ENCODE results near the gene DAZAP1. TPM values are rescaled to one million over a fixed set of nuclear protein-coding genes. Genes with fewer than 3 reads are reported as not detected.

Gene DAZAP1
- total and polyA plus RNA-seq, 5 donors = 65.3 to 92.1 (median 82.7) TPM

GRCh38 chr19:1483979-1484428 lies 76.6 kb downstream of the DAZAP1 start:
- intact Hi-C loops (cut with DNase I) = no loop called here
- no peak overlapping the region for H3K4me3 ChIP-seq (ENCODE audit: low read length)
- H3K9me3 ChIP-seq (ENCODE audit: control insufficient read depth, low read length) = no peaks in the 10 kb centered on the region
- no peaks in the 10 kb centered on the region for H3K27me3 ChIP-seq (ENCODE audit: control insufficient read depth, insufficient read depth)
- ATAC-seq = no peak
- H3K4me1 ChIP-seq (ENCODE audit: control insufficient read depth, insufficient read depth, low read length) = no peaks in the 10 kb centered on the region
- no peak overlapping the region for H3K27ac ChIP-seq (ENCODE audit: low read length)
- peak in 1 of 3 donors; percentile 50 for DNase-seq
- WGBS = 89% methylated on average over 23 of the region's 23 CpGs

Other genes with a start within 250 kb of the DAZAP1 start
- gene SBNO2, start 233.3 kb upstream of the DAZAP1 start, total RNA-seq = 10 to 100 TPM; 18.0 to 44.5 (median 20.5) TPM
- 13.4 TPM for gene SBNO2, start 233.3 kb upstream of the DAZAP1 start, polyA plus RNA-seq
- 10 to 100 TPM; 56.9 to 62.0 (median 57.7) TPM for gene STK11, start 201.8 kb upstream of the DAZAP1 start, total RNA-seq
- gene STK11, start 201.8 kb upstream of the DAZAP1 start, polyA plus RNA-seq = 64.5 TPM
- gene CBARP, start 169.6 kb upstream of the DAZAP1 start, total RNA-seq = 1 to 10 TPM in 3 of 4 donors, under 1 TPM in 1; 0.89 to 2.2 (median 1.5) TPM
- 0.97 TPM for gene CBARP, start 169.6 kb upstream of the DAZAP1 start, polyA plus RNA-seq
- gene ATP5F1D, start 165.8 kb upstream of the DAZAP1 start, total RNA-seq = 100 to 1,000 TPM; 490 to 706 (median 622) TPM
- 660 TPM for gene ATP5F1D, start 165.8 kb upstream of the DAZAP1 start, polyA plus RNA-seq
- 100 to 1,000 TPM in 1 of 4 donors, 10 to 100 TPM in 3; 50.2 to 123 (median 62.4) TPM for gene MIDN, start 159.0 kb upstream of the DAZAP1 start, total RNA-seq
- gene MIDN, start 159.0 kb upstream of the DAZAP1 start, polyA plus RNA-seq = 45.6 TPM
- 100 to 1,000 TPM; 288 to 417 (median 333) TPM for gene CIRBP, start 138.3 kb upstream of the DAZAP1 start, total RNA-seq
- 370 TPM for gene CIRBP, start 138.3 kb upstream of the DAZAP1 start, polyA plus RNA-seq
- gene FAM174C, start 132.1 kb upstream of the DAZAP1 start, total RNA-seq = 10 to 100 TPM; 15.9 to 18.1 (median 17.0) TPM
- 25.3 TPM for gene FAM174C, start 132.1 kb upstream of the DAZAP1 start, polyA plus RNA-seq
- gene EFNA2, start 121.7 kb upstream of the DAZAP1 start, total RNA-seq = not detected
- gene EFNA2, start 121.7 kb upstream of the DAZAP1 start, polyA plus RNA-seq = not detected
- gene NDUFS7, start 23.7 kb upstream of the DAZAP1 start, total RNA-seq = 100 to 1,000 TPM; 209 to 294 (median 259) TPM
- 437 TPM for gene NDUFS7, start 23.7 kb upstream of the DAZAP1 start, polyA plus RNA-seq
- 10 to 100 TPM; 49.2 to 76.2 (median 66.4) TPM for gene GAMT, start 6.0 kb upstream of the DAZAP1 start, total RNA-seq
- 124 TPM for gene GAMT, start 6.0 kb upstream of the DAZAP1 start, polyA plus RNA-seq
- 100 to 1,000 TPM; 635 to 772 (median 696) TPM for gene RPS15, start 30.8 kb downstream of the DAZAP1 start, total RNA-seq
- gene RPS15, start 30.8 kb downstream of the DAZAP1 start, polyA plus RNA-seq = 1,857 TPM
- gene APC2, start 42.5 kb downstream of the DAZAP1 start, total RNA-seq = under 1 TPM; 0.45 to 0.88 (median 0.68) TPM
- 0.61 TPM for gene APC2, start 42.5 kb downstream of the DAZAP1 start, polyA plus RNA-seq
- gene C19orf25, start 71.6 kb downstream of the DAZAP1 start, total RNA-seq = 10 to 100 TPM; 14.4 to 19.2 (median 18.1) TPM
- gene C19orf25, start 71.6 kb downstream of the DAZAP1 start, polyA plus RNA-seq = 23.6 TPM
- 1 to 10 TPM in 3 of 4 donors, under 1 TPM in 1; 0.33 to 2.4 (median 1.4) TPM for gene PCSK4, start 82.8 kb downstream of the DAZAP1 start, total RNA-seq
- 1.7 TPM for gene PCSK4, start 82.8 kb downstream of the DAZAP1 start, polyA plus RNA-seq
- 1 to 10 TPM; 1.1 to 1.8 (median 1.4) TPM for gene REEP6, start 83.6 kb downstream of the DAZAP1 start, total RNA-seq
- gene REEP6, start 83.6 kb downstream of the DAZAP1 start, polyA plus RNA-seq = 7.5 TPM
- 10 to 100 TPM; 13.6 to 23.7 (median 19.7) TPM for gene ADAMTSL5, start 105.4 kb downstream of the DAZAP1 start, total RNA-seq
- 10.9 TPM for gene ADAMTSL5, start 105.4 kb downstream of the DAZAP1 start, polyA plus RNA-seq
- gene PLK5, start 116.5 kb downstream of the DAZAP1 start, total RNA-seq = not detected
- 0.11 TPM for gene PLK5, start 116.5 kb downstream of the DAZAP1 start, polyA plus RNA-seq
- 10 to 100 TPM in 3 of 4 donors, 1 to 10 TPM in 1; 9.5 to 12.4 (median 11.7) TPM for gene MEX3D, start 160.7 kb downstream of the DAZAP1 start, total RNA-seq
- 4.4 TPM for gene MEX3D, start 160.7 kb downstream of the DAZAP1 start, polyA plus RNA-seq
- gene MBD3, start 185.3 kb downstream of the DAZAP1 start, total RNA-seq = 10 to 100 TPM; 45.8 to 63.0 (median 58.9) TPM
- 96.2 TPM for gene MBD3, start 185.3 kb downstream of the DAZAP1 start, polyA plus RNA-seq
- 100 to 1,000 TPM; 639 to 958 (median 854) TPM for gene UQCR11, start 197.9 kb downstream of the DAZAP1 start, total RNA-seq
- gene UQCR11, start 197.9 kb downstream of the DAZAP1 start, polyA plus RNA-seq = 472 TPM
- gene TCF3, start 245.0 kb downstream of the DAZAP1 start, total RNA-seq = 10 to 100 TPM; 20.1 to 23.6 (median 22.4) TPM
- 15.3 TPM for gene TCF3, start 245.0 kb downstream of the DAZAP1 start, polyA plus RNA-seq

Measured in right cardiac atrium (tissue), 5 donors.